Frontal cortex (tissue), 4 donors: ENCODE data around the gene LRGUK. TPM values are rescaled to one million over a fixed set of nuclear protein-coding genes. Genes with fewer than 3 reads are reported as not detected.

Experiments used
- DNase-seq, 2 donors: peaks; one replicate each; pipeline ENCODE4 v3.0.0; 2012; ENCODE audit warnings: low spot score in 2 of 2
- FAIRE-seq: peaks from 2 replicates; lab custom pipeline; 2012; peaks lifted over from hg19 to GRCh38; lab: Jason Lieb, UNC
- total RNA-seq: library from RNA; depleted of rRNA; stranded (reverse); fragments of >200 nt; gene quantifications from one replicate; pipeline ENCODE4 v1.2.3, GENCODE V29; 2014
- donor health status: control.
- donor health status: control.
- donor health status: control.

LRGUK gene
- total RNA-seq, 1 donor from 2014 or later, result 14.3 TPM

GRCh38 chr7:134182078-134182477 is 54.9 kb downstream of the LRGUK start:
- DNase-seq (no peak), FAIRE-seq (no peak)

- no peak for DNase-seq
- no peak for FAIRE-seq
These were observed 57.6 kb downstream of the LRGUK start for GRCh38 chr7:134184767-134185166.

GRCh38 chr7:134186027-134186426 is 58.9 kb downstream of the LRGUK start:
- DNase-seq, result no peak
- FAIRE-seq, result no peak

- FAIRE-seq (no peak), DNase-seq (no peak)
These were observed 59.7 kb downstream of the LRGUK start for GRCh38 chr7:134186801-134187200.

- DNase-seq (no peak), FAIRE-seq (no peak)
These were observed 60.8 kb downstream of the LRGUK start for GRCh38 chr7:134187893-134188292.

GRCh38 chr7:134188311-134188710 is 61.2 kb downstream of the LRGUK start:
- FAIRE-seq (no peak), DNase-seq (no peak)

- no peak for DNase-seq
- FAIRE-seq, result no peak
These were observed 62.4 kb downstream of the LRGUK start for GRCh38 chr7:134189559-134189958.

GRCh38 chr7:134191876-134192275 is 64.7 kb downstream of the LRGUK start:
- DNase-seq (no peak), FAIRE-seq (no peak)

GRCh38 chr7:134193240-134193639 is 66.1 kb downstream of the LRGUK start:
- FAIRE-seq (no peak), DNase-seq (no peak)

GRCh38 chr7:134195252-134195651 is 68.1 kb downstream of the LRGUK start:
- FAIRE-seq, result no peak
- no peak for DNase-seq

GRCh38 chr7:134196439-134196838 is 69.3 kb downstream of the LRGUK start:
- FAIRE-seq (no peak), DNase-seq (no peak)

GRCh38 chr7:134197345-134197744 is 70.2 kb downstream of the LRGUK start:
- no peak for DNase-seq
- FAIRE-seq, result no peak

- no peak for FAIRE-seq
- no peak for DNase-seq
These were observed 73.8 kb downstream of the LRGUK start for GRCh38 chr7:134200970-134201369.

GRCh38 chr7:134201569-134202261 is 74.6 kb downstream of the LRGUK start:
- FAIRE-seq (no peak), DNase-seq (no peak)

GRCh38 chr7:134203186-134203889 is 76.2 kb downstream of the LRGUK start:
- no peak for FAIRE-seq

GRCh38 chr7:134209322-134210015 is 82.3 kb downstream of the LRGUK start:
- no peak for DNase-seq
- FAIRE-seq, result no peak

More at GRCh38 chr7:134203186-134203889, 76.2 kb downstream of the LRGUK start:
- DNase-seq, result no peak

- FAIRE-seq (no peak), DNase-seq (no peak)
These were observed 83.1 kb downstream of the LRGUK start for GRCh38 chr7:134210227-134210626.

GRCh38 chr7:134210976-134211663 is 84.0 kb downstream of the LRGUK start:
- FAIRE-seq, result no peak
- DNase-seq, result no peak

GRCh38 chr7:134211817-134212216 is 84.7 kb downstream of the LRGUK start:
- DNase-seq, result no peak
- no peak for FAIRE-seq
